ENCODE data around the gene PTPA. TPM values are rescaled to one million over a fixed set of nuclear protein-coding genes. Genes with fewer than 3 reads are reported as not detected.

PTPA gene
- total RNA-seq, 1 donor from 2014 or later: 160 TPM

- H3K36me3 Mint-ChIP-seq: peaks cover 3% of the 10 kb centered on the region
- H3K4me3 Mint-ChIP-seq: no peak overlapping the region
- DNase-seq (ENCODE audit: low spot score in 2 of 2, unreplicated experiment in 2 of 2): no peak
- peaks cover 4% of the 10 kb centered on the region for H3K4me1 Mint-ChIP-seq
- TF ChIP-seq, protein P1, sequence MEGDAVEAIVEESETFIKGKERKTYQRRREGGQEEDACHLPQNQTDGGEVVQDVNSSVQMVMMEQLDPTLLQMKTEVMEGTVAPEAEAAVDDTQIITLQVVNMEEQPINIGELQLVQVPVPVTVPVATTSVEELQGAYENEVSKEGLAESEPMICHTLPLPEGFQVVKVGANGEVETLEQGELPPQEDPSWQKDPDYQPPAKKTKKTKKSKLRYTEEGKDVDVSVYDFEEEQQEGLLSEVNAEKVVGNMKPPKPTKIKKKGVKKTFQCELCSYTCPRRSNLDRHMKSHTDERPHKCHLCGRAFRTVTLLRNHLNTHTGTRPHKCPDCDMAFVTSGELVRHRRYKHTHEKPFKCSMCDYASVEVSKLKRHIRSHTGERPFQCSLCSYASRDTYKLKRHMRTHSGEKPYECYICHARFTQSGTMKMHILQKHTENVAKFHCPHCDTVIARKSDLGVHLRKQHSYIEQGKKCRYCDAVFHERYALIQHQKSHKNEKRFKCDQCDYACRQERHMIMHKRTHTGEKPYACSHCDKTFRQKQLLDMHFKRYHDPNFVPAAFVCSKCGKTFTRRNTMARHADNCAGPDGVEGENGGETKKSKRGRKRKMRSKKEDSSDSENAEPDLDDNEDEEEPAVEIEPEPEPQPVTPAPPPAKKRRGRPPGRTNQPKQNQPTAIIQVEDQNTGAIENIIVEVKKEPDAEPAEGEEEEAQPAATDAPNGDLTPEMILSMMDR (IDR thresholded peaks at IDR 0.05; ENCODE audit: unreplicated experiment): peak; percentile 29
- no peaks in the 10 kb centered on the region for H3K9me3 Mint-ChIP-seq
- no peaks in the 10 kb centered on the region for H3K27me3 Mint-ChIP-seq (ENCODE audit: low read depth)
- no peak overlapping the region for H3K27ac Mint-ChIP-seq
These were observed 8.2 kb upstream of the PTPA start for GRCh38 chr9:129102791-129103594.

- TF ChIP-seq, protein P1 (IDR thresholded peaks at IDR 0.05; ENCODE audit: unreplicated experiment): no peak
- H3K9me3 Mint-ChIP-seq: no peaks in the 10 kb centered on the region
- H3K4me3 Mint-ChIP-seq: no peak overlapping the region
- peaks cover 3% of the 10 kb centered on the region for H3K36me3 Mint-ChIP-seq
- no peaks in the 10 kb centered on the region for H3K27me3 Mint-ChIP-seq (ENCODE audit: low read depth)
- H3K4me1 Mint-ChIP-seq: peaks cover 8% of the 10 kb centered on the region
- no peak for DNase-seq (ENCODE audit: low spot score in 2 of 2, unreplicated experiment in 2 of 2)
- H3K27ac Mint-ChIP-seq: no peak overlapping the region
These were observed 7.6 kb upstream of the PTPA start for GRCh38 chr9:129103595-129103965.

- TF ChIP-seq, protein P1 (IDR thresholded peaks at IDR 0.05; ENCODE audit: unreplicated experiment): no peak
- Mint-ChIP-seq H3K36me3 (peaks cover 3% of the 10 kb centered on the region), H3K4me1 (peaks cover 13% of the 10 kb centered on the region), H3K27ac (no peak overlapping the region), H3K9me3 (no peaks in the 10 kb centered on the region), H3K27me3 (ENCODE audit: low read depth) (no peaks in the 10 kb centered on the region), H3K4me3 (no peak overlapping the region)
- DNase-seq (ENCODE audit: low spot score in 2 of 2, unreplicated experiment in 2 of 2): no peak
These were observed 7.2 kb upstream of the PTPA start for GRCh38 chr9:129104051-129104450.

GRCh38 chr9:129105857-129106694, 5.1 kb upstream of the PTPA start:
- no peak for DNase-seq (ENCODE audit: low spot score in 2 of 2, unreplicated experiment in 2 of 2)
- no peaks in the 10 kb centered on the region for H3K27me3 Mint-ChIP-seq (ENCODE audit: low read depth)
- H3K27ac Mint-ChIP-seq: no peak overlapping the region
- no peaks in the 10 kb centered on the region for H3K9me3 Mint-ChIP-seq
- TF ChIP-seq, protein P1 (IDR thresholded peaks at IDR 0.05; ENCODE audit: unreplicated experiment): no peak
- H3K4me3 Mint-ChIP-seq: no peak overlapping the region
- peaks cover 22% of the 10 kb centered on the region for H3K4me1 Mint-ChIP-seq
- peaks cover 3% of the 10 kb centered on the region for H3K36me3 Mint-ChIP-seq

DNA sequence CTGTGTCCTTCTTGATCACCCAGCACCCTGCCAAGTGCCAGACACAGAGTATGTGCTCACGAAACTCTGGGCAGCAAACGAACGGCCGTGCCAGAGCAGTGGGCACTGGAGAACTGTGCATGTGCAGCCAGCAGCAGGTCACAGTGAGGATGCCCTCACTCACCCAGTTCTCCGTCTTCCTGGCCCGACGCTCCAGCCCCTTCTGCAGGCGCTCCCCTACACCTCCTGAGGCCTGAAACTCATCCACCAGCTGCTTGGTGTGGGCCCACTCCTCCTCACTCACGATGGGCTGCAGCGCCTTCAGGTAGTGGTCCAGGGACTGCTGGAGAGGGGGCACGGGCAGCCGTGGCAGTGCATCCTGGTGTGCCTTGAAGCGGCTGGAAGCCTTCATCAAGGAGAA, 3.6 kb upstream of the PTPA start:
- peaks cover 3% of the 10 kb centered on the region for H3K36me3 Mint-ChIP-seq

More for the DNA sequence above, 3.6 kb upstream of the PTPA start:
- Mint-ChIP-seq H3K4me1 (peaks cover 25% of the 10 kb centered on the region), H3K27me3 (ENCODE audit: low read depth) (no peaks in the 10 kb centered on the region), H3K4me3 (no peak overlapping the region), H3K27ac (no peak overlapping the region), H3K9me3 (no peaks in the 10 kb centered on the region)
- TF ChIP-seq, protein P1 (IDR thresholded peaks at IDR 0.05; ENCODE audit: unreplicated experiment): no peak
- no peak for DNase-seq (ENCODE audit: low spot score in 2 of 2, unreplicated experiment in 2 of 2)

Measured in mesothelial cell of epicardium (in vitro differentiated cells).